Sigmoid colon (tissue), 7 donors: Measurements from ENCODE around the gene PLPP3. TPM values are rescaled to one million over a fixed set of nuclear protein-coding genes. Genes with fewer than 3 reads are reported as not detected.

Source experiments
- DNase-seq: peaks from one replicate; pipeline ENCODE4 v3.0.0-alpha.2; 2019
- H3K27ac ChIP-seq, 4 donors: fragments of 200-600 bp; sonication (generic); one replicate each; pipeline ENCODE4 v1.5.1; 2016 to 2019; ENCODE audit warnings: mild to moderate bottlenecking in 1 of 4
- H3K27me3 ChIP-seq, 3 donors: fragments of 200-600 bp; sonication (generic); one replicate each; pipeline ENCODE4 v1.5.1; 2019; ENCODE audit warnings: mild to moderate bottlenecking in 1 of 3
- H3K36me3 ChIP-seq, 4 donors: fragments of 200-600 bp; sonication (generic); one replicate each; pipeline ENCODE4 v1.5.1; 2016 to 2019
- H3K4me1 ChIP-seq, 4 donors: fragments of 200-600 bp; sonication (generic); one replicate each; pipeline ENCODE4 v1.5.1; 2017 to 2019
- H3K4me3 ChIP-seq, 4 donors: fragments of 200-600 bp; sonication (generic); one replicate each; pipeline ENCODE4 v1.5.1; 2017 to 2019; ENCODE audit warnings: mild to moderate bottlenecking in 2 of 4, moderate library complexity in 1 of 4
- H3K9me3 ChIP-seq, 4 donors: fragments of 200-600 bp in 3 of 4; sonication (generic) in 3 of 4; one replicate each; pipeline versions ENCODE4 v1.5.1 to v1.6.1; 2013 to 2019
- EP300 ChIP-seq, 4 donors: sonication (generic); formaldehyde crosslinking; IDR thresholded peaks; one replicate each; pipeline ENCODE4 v1.6.1; 2017; ENCODE audit warnings: antibody characterized with exemption in 4 of 4
- POLR2A ChIP-seq, 2 donors: fragments of 450-650 bp; IDR thresholded peaks; one replicate each; pipeline ENCODE4 v1.6.1; 2016; ENCODE audit warnings: antibody characterized with exemption in 2 of 2, mild to moderate bottlenecking in 2 of 2, moderate library complexity in 2 of 2
- POLR2AphosphoS5 ChIP-seq, 4 donors: sonication (generic); formaldehyde crosslinking; IDR thresholded peaks; one replicate each; pipeline ENCODE4 v1.6.1; 2017; ENCODE audit warnings: antibody characterized with exemption in 4 of 4
- WGBS, 2 donors: extraction: QIAGEN DNeasy Blood & Tissue Kit; methylation state at CpG; one replicate each; pipeline ENCODE4 v1.1.7; 2013; 5-methylcytosine and 5-hydroxymethylcytosine counted together
- intact Hi-C: fragments of 100-400 bp; cut with DNase I; formaldehyde crosslinking; loops from one replicate; pipeline ENCODE4 v1.15.1; 2023
- polyA plus RNA-seq, 3 donors: library from polyadenylated mRNA; stranded (reverse); fragments of 200-250 nt; gene quantifications; one replicate each; pipeline ENCODE4 v1.2.3, GENCODE V29; 2013
- total RNA-seq, 4 donors: library from RNA; depleted of rRNA; stranded (reverse); fragments of >200 nt; gene quantifications; one replicate each; pipeline ENCODE4 v1.1.0, GENCODE V29; 2016
- TF ChIP-seq, protein P1 (sequence below), 4 experiments: fragments of 450-650 bp in 3 of 4; fragments of 200-600 bp in 1 of 4; IDR thresholded peaks; one replicate each; pipeline ENCODE4 v1.5.1; 2016 to 2019; ENCODE audit warnings: antibody characterized with exemption in 4 of 4, mild to moderate bottlenecking in 3 of 4, moderate library complexity in 2 of 4
- donor health status: healthy with polysubstance abuse.
- donor health status: Bipolar disorder and iron deficiency.
- donor health status: healthy.

The PLPP3 gene
- total and polyA plus RNA-seq, 7 donors, result 4.9 to 136 (median 92.8) TPM

DNA sequence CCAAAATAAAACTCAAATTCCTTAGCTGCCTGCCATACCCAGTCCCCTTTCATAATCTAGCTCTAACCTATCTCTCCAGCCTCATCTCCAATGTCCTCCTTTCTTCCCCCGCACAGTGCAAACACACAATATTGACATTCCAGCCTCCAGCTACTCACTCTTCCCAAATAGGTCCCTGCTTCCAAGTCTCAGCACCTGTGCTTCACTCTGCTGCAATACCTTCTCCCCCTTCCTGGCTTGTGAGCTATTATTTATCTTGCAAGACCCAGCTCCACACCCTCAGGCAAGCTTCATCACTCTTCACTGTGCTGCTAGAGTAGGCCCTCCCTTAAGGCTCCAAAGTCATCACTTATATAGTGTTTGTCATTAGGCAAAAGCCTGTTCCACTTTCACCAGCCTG is 9.7 kb downstream of the PLPP3 start:
- no peak for DNase-seq
- Histone ChIP-seq H3K27ac (no peak overlapping the region), H3K36me3 (no peaks in the 10 kb centered on the region), H3K27me3 (no peaks in the 10 kb centered on the region), H3K4me3 (no peak overlapping the region), H3K9me3 (no peaks in the 10 kb centered on the region), H3K4me1 (peaks cover 0 to 49% (median 35%) of the 10 kb centered on the region in 4 donors)
- WGBS, 2 donors, result 41 to 83% methylated on average over 1 of the region's 1 CpG
- intact Hi-C loops, result loop anchor here (10.0 kb wide), 3 partner anchors 385 to 755 kb away; no protein-coding TSS in a partner anchor
- TF ChIP-seq, protein P1, sequence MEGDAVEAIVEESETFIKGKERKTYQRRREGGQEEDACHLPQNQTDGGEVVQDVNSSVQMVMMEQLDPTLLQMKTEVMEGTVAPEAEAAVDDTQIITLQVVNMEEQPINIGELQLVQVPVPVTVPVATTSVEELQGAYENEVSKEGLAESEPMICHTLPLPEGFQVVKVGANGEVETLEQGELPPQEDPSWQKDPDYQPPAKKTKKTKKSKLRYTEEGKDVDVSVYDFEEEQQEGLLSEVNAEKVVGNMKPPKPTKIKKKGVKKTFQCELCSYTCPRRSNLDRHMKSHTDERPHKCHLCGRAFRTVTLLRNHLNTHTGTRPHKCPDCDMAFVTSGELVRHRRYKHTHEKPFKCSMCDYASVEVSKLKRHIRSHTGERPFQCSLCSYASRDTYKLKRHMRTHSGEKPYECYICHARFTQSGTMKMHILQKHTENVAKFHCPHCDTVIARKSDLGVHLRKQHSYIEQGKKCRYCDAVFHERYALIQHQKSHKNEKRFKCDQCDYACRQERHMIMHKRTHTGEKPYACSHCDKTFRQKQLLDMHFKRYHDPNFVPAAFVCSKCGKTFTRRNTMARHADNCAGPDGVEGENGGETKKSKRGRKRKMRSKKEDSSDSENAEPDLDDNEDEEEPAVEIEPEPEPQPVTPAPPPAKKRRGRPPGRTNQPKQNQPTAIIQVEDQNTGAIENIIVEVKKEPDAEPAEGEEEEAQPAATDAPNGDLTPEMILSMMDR (IDR thresholded peaks at IDR 0.05), result no peak
- TF ChIP-seq EP300 (IDR thresholded peaks at IDR 0.05) (no peak), POLR2AphosphoS5 (IDR thresholded peaks at IDR 0.05) (no peak), POLR2A (IDR thresholded peaks at IDR 0.05) (no peak)

DNA sequence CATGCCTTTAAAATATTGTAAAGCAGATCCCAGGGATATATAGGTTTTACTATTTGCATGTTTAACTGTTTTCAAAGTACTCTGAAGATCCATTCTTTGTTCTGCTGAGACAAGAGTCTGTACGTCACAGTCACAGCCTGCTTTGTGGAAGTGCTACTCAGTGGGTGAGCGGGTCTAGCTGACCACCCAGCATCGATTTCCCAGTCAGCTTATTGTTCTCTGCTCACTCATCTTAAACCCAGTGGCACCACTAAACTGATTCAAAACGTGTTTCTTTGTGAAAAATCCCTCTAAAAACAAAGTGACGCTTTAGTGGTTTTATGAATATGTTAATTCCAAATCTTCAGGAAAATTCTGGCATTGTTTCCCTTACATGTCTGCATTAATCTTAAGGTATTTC is 12.4 kb downstream of the PLPP3 start:
- 82% methylated on average over 5 of the region's 5 CpGs for WGBS, 2 donors
- H3K27me3 ChIP-seq, result no peaks in the 10 kb centered on the region
- peaks cover 0 to 48% (median 23%) of the 10 kb centered on the region in 4 donors for H3K4me1 ChIP-seq
- no peaks in the 10 kb centered on the region for H3K36me3 ChIP-seq
- H3K4me3 ChIP-seq, result no peak overlapping the region
- intact Hi-C loops, result no loop called here
- TF ChIP-seq POLR2AphosphoS5 (IDR thresholded peaks at IDR 0.05), result no peak
- TF ChIP-seq, protein P1 (IDR thresholded peaks at IDR 0.05), result no peak
- no peak for TF ChIP-seq EP300 (IDR thresholded peaks at IDR 0.05)
- H3K27ac ChIP-seq, result no peak overlapping the region
- no peak for DNase-seq
- no peaks in the 10 kb centered on the region for H3K9me3 ChIP-seq

DNA sequence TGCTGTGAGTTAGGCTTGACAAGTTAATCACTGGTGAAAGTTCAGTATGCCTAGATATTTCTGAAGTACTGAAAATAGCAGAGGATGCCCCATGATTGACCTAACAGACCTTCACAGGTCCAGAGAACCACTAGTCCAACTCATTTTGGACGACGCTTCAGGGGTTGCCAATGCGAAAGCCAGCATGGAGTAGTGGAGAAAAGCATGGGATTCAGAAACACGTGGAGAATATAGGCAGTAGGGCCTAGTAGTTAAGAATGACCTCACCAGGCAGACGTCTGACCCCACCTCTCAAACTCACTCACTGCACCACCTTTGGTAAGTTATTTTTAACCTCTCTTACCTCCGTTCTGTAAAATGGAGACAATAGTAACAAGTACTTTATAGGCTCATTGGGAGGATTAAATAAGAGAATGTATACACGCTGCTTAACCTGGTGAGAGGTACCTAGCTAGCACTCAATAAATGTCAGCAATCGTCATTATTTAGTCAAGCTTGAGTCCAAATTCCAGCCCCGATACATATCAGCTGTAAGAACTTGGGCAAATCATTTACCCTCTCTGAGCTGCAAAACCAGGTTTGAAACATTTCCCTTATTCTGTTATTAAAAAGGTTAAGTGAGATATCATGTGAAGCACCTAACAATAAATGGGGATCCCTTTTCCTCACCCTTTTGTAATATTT is 13.2 kb downstream of the PLPP3 start:
- H3K27me3 ChIP-seq, result no peaks in the 10 kb centered on the region
- DNase-seq, result no peak
- 41 to 73% methylated on average over 9 of the region's 9 CpGs for WGBS, 2 donors
- H3K4me1 ChIP-seq, result peaks cover 0 to 52% (median 27%) of the 10 kb centered on the region in 4 donors
- no peaks in the 10 kb centered on the region for H3K36me3 ChIP-seq
- no peak overlapping the region for H3K4me3 ChIP-seq
- TF ChIP-seq POLR2AphosphoS5 (IDR thresholded peaks at IDR 0.05), result no peak
- H3K27ac ChIP-seq, result no peak overlapping the region
- intact Hi-C loops, result no loop called here
- no peaks in the 10 kb centered on the region for H3K9me3 ChIP-seq

DNA sequence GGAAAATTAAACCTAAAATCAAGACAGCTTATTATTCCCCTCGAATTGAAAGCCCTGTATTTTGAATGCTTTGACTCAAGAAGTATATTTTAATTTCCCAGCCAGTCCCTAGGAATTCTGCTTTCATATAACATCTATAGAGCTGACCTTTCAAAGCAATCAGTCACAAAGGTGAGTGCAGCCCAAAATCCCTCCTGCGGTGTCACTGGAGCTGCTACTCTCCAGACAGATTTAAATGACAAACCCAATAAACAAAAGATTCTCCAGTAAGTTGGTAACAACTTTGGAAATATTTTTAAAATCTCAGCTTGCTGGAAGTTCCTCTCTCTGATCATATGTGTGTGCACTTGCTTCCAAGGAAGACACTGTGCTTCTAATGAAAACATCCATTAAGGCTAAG is 14.7 kb downstream of the PLPP3 start:
- Histone ChIP-seq H3K4me1 (peaks cover 0 to 44% (median 25%) of the 10 kb centered on the region in 4 donors), H3K27ac (no peak overlapping the region), H3K36me3 (no peaks in the 10 kb centered on the region), H3K27me3 (no peaks in the 10 kb centered on the region), H3K4me3 (no peak overlapping the region), H3K9me3 (no peaks in the 10 kb centered on the region)
- DNase-seq, result no peak
- intact Hi-C loops, result no loop called here
- WGBS, 2 donors, result 84 to 85% methylated on average over 2 of the region's 2 CpGs
- TF ChIP-seq POLR2AphosphoS5 (IDR thresholded peaks at IDR 0.05) (no peak), POLR2A (IDR thresholded peaks at IDR 0.05) (no peak), EP300 (IDR thresholded peaks at IDR 0.05) (no peak)
- TF ChIP-seq, protein P1 (IDR thresholded peaks at IDR 0.05), result no peak

DNA sequence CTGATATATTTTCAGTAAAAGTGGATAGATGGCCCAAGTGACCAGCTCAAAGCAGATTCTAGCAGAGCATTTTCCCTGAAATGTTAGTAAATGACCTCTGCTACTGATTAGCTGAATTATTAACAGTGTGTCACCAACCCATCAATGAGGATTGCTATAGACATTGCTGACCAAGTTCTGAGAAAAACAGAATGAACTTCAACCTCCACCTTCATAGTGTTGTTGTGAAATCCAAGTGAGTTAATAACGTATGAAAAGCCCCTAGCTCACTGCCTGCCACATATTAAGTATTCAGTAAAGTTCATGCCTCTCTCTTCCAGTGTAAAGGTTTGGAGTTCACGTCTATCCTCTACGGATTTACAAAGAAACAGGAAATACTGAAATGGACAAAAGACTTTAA is 15.8 kb downstream of the PLPP3 start:
- TF ChIP-seq, protein P1 (IDR thresholded peaks at IDR 0.05), result no peak
- TF ChIP-seq POLR2A (IDR thresholded peaks at IDR 0.05), result no peak
- no peak for TF ChIP-seq POLR2AphosphoS5 (IDR thresholded peaks at IDR 0.05)
- no peak for TF ChIP-seq EP300 (IDR thresholded peaks at IDR 0.05)
- Histone ChIP-seq H3K27ac (no peak overlapping the region), H3K27me3 (no peaks in the 10 kb centered on the region), H3K4me1 (peaks cover 0 to 44% (median 24%) of the 10 kb centered on the region in 4 donors), H3K4me3 (no peak overlapping the region), H3K36me3 (no peaks in the 10 kb centered on the region), H3K9me3 (no peaks in the 10 kb centered on the region)
- WGBS, 2 donors, result 81 to 82% methylated on average over 3 of the region's 3 CpGs
- intact Hi-C loops, result no loop called here
- DNase-seq, result no peak
